Gastrocnemius medialis (tissue), 4 donors: ENCODE measurements around the gene PAH.

Source experiments
- POLR2A ChIP-seq, 2 donors: fragments of 450-650 bp; IDR thresholded peaks; one replicate each; pipeline ENCODE4 v1.6.1; 2017; ENCODE audit warnings: antibody characterized with exemption in 2 of 2, mild to moderate bottlenecking in 2 of 2, moderate library complexity in 2 of 2
- TF ChIP-seq, protein P1 (sequence below), 5 experiments: fragments of 450-650 bp in 3 of 5; fragments of 200-600 bp in 2 of 5; sonication (generic) in 2 of 5; IDR thresholded peaks in 4 of 5; conservative IDR thresholded peaks in 1 of 5; 1 replicate in 4 of 5; 2 replicates in 1 of 5; pipeline ENCODE4 v1.5.1; 2016 to 2019; ENCODE audit warnings: antibody characterized with exemption in 5 of 5, mild to moderate bottlenecking in 3 of 5, moderate library complexity in 3 of 5

DNA sequence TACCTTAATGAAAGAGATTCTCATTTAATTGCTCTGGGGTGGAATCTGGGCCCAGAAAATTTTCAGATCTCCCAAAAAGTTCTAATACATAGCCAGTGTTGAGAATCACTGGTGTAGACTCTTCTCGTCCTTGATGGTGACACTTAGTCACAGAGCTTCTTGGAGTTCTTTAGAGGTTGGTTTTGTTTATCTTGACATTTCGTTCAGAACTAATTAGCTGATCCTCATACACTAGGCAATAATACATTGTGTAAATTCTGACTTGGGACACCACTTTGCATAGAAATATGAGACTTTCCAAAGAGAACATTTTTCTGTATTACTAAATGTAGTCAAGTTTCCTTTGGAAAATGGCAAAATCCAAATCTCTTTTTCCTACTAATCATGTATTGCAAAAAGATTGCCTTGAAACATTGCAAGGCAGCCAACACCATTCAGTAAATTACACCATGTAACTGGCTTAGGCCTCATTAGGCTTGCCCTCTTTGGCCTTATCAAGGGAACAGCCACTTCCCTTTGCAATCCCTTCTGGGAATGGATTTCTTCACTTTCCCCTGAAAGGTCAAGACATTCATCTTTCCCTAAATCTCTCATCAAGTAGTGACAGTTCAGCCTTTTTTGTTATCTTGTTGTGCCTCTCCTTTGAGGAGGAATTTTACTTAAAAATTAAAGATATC is 102.2 kb downstream of the PAH start:
- TF ChIP-seq, protein P1, sequence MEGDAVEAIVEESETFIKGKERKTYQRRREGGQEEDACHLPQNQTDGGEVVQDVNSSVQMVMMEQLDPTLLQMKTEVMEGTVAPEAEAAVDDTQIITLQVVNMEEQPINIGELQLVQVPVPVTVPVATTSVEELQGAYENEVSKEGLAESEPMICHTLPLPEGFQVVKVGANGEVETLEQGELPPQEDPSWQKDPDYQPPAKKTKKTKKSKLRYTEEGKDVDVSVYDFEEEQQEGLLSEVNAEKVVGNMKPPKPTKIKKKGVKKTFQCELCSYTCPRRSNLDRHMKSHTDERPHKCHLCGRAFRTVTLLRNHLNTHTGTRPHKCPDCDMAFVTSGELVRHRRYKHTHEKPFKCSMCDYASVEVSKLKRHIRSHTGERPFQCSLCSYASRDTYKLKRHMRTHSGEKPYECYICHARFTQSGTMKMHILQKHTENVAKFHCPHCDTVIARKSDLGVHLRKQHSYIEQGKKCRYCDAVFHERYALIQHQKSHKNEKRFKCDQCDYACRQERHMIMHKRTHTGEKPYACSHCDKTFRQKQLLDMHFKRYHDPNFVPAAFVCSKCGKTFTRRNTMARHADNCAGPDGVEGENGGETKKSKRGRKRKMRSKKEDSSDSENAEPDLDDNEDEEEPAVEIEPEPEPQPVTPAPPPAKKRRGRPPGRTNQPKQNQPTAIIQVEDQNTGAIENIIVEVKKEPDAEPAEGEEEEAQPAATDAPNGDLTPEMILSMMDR (IDR thresholded peaks at IDR 0.05 in 4 of 5, conservative IDR thresholded peaks at IDR 0.05 in 1 of 5), result no peak
- no peak for TF ChIP-seq POLR2A (IDR thresholded peaks at IDR 0.05)
